ENCODE data around the gene GRM5.

GRM5 gene

DNA sequence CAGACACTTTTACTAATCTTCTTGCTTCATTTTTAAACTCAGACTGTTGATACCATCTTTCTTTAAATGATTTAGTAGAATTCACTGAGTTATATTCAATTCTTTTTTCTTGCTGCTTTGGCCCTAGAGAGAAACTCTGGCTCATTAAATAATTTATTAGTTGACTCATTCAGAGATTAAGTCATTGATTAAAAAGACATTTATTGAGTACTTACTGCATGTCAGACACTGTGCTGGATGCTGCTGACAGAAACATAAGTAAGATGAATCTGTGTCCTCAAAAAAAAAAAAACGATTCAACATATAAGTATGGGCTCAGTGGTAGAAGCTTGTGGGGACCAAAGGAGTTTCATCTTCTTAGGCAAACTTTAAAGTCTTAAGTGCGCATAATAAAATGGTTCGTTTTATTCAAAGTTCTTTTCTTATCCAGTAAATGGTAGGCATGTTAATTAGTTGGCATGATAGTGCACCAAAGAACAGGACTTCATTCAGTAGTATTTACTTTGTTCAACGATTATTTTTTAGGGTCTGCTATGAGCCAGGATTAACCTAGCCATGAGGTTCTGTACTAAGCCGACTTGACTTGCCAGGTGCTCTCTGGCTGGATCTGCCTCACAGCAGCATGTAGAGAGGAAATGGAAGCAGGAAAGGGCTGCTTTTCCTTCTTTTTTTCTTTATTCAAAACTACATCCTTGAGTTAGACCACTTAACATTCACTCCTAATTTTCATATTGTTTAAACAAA, 447.3 kb downstream of the GRM5 start:
- DNase-seq (ENCODE audit: low read depth), result no peak

DNA sequence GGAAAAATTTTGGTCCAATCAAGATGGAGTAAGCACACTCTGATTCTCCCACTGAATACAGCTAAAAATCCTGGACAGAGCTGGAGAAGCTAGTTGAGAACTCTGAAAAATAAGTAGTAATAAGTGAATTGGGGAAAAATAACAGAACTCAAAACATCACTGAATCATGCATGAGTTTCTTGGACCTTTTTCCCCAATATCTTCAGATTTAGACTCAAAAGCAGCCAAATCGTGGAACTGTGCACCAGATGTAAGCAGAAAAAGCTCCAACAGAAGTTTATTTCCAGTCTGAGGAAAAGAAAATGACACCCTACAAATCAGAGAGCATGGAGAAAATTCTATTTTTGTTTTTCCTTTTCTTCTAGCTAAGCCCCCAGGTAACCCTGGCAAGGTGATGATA, 448.6 kb downstream of the GRM5 start:
- no peak for DNase-seq (ENCODE audit: low read depth)

DNA sequence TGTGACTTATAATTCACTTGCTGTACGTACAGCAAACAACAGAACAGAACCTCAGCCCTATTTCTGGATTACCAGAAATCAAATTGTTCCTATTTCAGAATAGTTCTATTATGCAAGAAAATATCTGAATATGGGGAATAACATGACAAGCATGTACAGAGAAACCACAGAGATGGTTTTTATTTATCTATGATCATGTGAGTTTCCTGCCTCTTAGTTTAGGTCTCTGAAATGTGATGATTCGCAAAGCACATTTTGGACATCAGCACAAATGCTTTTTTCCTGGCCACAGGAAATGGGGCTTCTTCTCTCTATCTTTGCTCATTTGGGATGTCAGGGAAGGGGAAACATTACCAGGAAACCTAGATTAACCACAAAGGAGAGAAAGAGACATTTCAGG, 461.5 kb downstream of the GRM5 start:
- DNase-seq (ENCODE audit: low read depth), result peak; percentile 14

DNA sequence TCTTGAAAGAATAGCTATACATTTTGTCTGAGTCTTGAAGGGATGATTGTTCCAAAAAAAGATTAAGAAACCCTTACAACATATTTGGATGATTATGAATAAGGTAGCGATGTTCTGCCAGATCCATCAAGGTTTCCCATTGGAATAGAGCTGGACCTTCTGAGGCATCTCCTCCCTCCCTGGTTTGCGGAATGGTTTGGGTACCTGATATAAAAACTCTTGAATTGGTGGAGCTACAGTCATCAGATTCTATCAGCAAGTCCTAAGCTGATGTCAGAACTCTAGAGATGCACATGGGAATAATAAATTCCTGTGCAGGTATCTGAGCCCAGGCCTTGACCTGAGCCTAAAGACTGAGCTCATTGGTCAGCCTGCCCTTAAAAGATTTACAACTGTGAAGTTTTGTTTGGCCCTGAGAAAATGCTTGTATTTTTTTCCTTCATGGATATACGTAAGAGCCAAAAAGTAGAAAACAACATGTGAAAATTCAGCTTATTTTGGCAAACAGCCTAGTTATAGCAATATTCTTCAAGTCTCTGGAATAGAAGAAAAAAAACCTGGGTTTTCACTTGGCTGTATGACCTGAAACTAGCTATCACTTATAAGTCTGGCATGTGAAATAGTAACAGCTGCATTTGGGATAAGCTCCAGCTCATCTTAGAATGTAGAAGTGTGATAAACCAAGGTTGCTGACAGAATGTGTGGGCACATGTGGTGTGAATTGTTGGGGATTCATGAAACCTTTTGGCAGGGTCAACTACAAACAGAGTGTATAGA, 462.5 kb downstream of the GRM5 start:
- no peak for DNase-seq (ENCODE audit: low read depth)

DNA sequence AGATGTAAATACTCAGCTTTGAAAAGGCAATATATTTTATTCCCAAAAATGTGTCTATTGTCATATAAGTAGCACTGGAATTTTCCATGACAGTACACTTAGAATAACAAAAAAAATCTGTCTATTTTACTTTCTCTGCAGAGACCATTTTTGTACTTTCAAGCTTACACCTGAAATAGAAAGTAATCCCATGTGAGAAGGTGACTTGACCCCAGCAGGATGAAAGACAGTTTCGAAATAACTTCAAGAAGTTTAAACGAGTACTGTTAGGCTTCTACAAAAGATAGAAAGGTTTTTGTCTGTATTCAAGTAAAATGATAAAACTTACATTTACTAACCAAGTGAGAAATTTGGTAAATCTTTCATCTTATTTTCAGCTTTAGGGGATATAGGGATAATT, 468.4 kb downstream of the GRM5 start:
- DNase-seq (ENCODE audit: low read depth), result no peak

DNA sequence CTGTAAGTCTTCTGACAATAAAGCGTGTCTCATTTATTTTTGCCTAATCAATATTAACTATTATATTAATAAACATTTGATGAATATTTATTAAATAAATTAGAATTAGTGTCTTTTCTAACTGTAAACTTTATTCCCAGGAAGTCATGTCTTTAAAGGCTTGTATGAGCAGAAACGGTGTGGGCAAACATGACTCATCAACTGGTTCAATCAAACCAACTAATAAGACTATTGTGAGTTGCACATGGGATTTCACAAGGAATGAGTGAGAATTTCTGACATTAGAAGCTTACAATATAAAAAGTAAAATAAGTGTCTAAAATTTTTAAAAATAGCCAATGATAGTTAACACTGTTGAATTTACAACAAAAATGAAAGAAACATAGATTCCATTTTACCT, 469.0 kb downstream of the GRM5 start:
- peak; percentile 1 for DNase-seq (ENCODE audit: low read depth)

DNA sequence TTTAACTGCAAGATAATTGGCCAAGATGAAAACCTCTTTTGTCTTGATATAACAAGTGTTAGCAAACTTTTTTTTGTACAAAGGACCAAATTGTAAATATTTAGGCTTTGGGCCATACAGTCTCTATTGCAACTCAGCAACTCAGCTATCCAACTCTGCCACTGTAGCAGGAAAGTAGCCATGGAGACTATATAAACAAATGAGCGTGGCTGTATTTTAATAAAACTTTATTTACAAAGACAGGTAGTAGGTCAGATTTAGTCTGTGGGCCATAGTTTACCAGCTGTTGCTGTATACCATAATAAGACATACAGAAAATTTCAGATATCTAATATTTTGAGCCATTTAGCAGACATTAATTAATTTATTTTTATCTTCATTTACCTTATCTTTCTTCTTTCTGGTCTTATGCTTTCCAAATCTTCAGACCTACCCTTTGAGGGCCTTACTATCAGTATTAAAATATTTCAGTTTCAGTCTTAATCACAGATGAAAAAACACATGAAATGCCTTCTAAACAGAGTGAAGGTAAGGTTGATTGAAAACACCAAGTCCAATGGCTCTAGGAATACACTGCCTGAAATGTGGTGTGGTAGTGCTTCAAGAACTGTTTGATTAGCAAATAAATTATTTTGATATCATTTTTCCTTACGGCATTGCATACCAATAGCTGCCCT, 471.4 kb downstream of the GRM5 start:
- no peak for DNase-seq (ENCODE audit: low read depth)

DNA sequence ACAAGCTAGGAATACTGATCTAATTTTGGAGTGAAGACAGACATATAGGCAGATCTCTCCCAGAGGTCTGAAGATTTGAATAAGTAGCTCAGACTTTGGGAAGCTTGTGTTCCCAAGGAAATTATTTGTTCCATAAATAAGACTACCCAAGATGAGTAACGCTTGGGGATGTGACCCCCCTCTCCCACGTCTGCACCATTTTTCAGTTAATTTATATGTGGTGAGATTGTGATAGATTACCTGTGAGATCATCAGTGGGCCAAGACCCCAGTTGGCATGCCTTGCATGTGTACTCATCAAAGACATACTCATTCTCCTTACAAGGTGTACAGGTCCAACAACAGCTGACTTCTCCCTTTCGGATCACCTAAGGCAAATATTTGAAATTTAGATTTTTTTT, 475.4 kb downstream of the GRM5 start:
- no peak for DNase-seq (ENCODE audit: low read depth)

DNA sequence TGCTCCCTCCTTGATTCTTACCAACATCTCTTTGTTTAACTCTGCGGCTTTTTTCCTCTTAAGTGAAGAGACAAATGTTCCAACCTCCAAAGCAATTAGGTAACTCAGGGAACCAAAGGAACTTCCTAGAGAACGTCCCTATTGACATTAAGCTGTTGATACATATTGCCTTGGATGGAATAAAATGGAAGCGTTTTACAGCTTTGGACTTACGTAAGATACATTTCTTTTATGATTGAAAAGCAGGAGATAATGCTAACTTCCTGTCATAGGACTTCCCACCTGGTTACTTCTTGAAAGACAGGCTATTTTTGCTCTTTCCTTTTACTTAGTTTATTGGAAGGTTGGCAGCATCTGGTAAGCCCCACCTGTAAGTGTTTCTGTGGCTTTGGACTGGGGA, 482.5 kb downstream of the GRM5 start:
- DNase-seq (ENCODE audit: low read depth), result no peak

DNA sequence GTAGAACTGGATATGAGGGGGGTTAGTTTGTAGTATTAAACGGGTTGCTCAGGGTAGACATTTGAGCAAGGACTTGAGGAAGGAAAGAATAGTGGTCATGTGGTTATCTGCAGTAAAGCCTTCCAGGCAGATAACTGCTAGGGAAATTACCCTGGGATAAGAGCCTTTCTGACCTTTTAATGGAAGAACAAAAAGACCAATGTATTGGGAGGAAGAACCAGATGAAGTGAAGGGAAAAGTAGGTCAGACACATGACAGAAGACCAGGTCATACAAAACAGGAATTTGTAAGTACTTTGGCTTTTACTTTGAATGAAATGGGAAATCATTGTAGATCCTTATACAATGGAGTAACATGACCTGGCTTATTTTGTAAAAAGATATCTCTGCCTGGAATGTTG, 486.3 kb downstream of the GRM5 start:
- no peak for DNase-seq (ENCODE audit: low read depth)

DNA sequence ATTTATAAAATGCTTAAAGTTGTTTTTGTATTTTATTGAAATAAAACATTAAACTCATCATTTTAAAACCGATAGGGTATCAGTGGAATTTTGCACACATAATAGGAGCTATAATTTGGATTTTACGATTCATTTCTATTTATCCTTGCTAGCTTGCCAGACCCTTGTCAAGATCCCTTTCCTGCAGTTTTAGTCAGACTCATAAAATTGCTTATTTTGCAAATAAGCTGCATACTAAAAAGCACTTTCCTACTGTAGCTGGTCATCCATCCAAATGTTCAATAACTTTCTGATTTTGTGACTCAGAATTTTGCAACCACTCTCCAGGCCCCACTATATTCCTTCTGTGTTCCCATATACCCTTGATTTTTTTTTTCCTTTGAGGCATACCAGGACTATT, 489.0 kb downstream of the GRM5 start:
- no peak for DNase-seq (ENCODE audit: low read depth)

DNA sequence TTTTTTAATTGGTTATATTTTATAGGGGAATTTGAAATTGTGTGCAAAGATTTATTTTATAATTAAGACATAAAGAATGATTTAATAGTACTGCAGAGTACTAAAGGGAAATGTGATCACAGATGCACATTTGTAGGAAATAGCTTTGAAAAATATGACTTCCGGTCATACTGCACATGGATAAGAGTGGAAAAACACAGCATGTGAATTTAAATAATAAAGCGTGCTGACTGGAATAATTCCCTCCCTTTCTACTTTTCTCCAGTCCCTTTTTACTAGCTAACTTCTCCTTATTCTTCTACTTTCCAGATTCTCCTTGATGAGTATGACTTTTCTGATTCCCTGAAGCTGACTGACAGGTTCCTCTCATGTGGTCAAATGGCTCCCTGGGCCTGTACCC, 489.9 kb downstream of the GRM5 start:
- no peak for DNase-seq (ENCODE audit: low read depth)

DNA sequence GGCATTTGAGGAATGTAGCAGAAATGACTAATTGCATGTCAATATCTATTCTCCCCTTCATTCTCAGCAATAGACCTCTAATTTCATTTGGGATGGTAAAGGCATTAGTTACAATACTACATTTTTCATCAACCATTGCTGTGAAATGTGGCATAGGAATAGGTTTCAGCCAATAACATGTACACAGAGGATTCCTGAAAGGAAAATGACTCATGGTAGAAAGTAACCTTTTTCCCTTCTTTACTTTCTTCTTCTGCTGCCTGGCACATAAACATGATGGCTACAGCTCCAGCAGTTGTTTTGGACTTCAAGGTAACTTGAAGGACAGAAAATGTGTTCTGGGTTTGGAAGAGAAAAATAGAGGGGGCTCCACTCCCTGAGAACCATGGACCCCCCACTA, 496.4 kb downstream of the GRM5 start:
- DNase-seq (ENCODE audit: low read depth), result peak; percentile 1

DNA sequence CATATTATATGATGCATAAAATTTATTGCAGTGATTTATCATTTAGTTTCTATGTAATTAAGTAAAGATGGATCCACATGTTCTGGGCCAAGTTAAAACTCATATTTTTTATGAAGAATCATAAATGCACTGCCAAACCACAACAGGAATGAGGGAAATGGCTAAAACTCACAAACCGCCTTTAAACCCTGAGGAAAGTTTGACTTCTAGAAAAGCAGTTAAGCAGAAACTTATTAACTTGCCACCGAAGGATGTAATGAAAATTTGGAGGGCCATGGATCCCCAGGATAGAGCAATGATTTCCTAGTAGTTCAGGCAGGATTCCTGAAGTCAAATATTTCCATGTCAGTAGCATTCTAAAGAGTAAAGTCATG, 510.0 kb downstream of the GRM5 start:
- peak; percentile 25 for DNase-seq (ENCODE audit: low read depth)

DNA sequence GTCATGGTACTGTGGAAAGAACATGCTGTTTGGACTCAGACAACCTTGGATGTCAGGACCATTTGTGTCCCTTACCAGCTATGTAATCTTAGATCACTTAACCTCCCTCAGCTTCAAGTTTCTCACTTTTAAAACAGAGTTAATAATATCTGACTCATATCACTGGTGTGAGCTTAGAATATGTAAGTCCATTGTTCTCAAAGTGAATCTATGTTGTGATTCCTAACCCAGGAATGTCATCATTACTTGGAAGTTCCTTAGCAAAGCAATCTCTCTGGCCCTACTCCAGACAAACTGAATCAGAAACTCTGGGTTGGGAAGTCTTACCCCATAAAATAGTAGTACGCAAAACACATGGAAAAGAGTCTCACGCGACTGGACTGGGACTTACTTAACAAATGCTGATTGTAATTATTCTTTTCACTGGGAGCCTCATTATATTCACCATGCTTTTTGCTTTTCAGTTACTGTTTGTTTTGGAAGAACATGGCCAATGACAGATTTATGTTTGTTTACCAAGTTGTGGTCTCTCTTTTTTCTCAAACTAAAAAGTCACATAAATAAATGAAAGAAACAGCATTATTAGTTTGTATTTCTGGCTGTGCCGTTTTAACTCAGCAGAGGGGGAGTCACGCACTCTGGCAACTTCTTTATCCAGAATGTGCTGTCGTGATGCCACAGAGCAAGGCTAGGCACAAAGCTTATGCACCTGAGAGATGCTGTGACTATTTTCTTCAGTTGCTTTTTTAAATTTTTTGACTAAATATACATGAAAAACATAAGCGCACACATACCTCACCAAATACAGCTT, 510.6 kb downstream of the GRM5 start:
- DNase-seq (ENCODE audit: low read depth), result peak; percentile 95

DNA sequence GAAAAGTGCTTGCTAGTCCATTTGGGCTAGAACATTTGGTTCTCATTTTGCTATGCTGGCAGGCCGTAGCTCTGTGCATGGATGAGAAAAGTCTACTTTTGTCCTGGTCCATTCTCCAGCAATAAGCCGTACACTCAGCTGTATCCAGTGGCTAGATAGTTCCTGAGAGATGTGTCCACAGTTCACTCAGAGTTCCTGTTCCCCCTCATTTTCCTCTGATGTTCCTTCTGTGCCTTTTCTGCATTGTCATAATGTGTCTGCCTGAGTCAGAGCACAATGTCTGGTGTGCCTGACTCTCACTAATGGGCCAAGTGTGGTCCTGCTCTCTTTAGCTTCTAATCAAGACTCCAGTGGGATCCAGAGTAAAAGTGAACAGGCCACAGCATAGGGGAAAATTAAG, 512.6 kb downstream of the GRM5 start:
- no peak for DNase-seq (ENCODE audit: low read depth)

DNA sequence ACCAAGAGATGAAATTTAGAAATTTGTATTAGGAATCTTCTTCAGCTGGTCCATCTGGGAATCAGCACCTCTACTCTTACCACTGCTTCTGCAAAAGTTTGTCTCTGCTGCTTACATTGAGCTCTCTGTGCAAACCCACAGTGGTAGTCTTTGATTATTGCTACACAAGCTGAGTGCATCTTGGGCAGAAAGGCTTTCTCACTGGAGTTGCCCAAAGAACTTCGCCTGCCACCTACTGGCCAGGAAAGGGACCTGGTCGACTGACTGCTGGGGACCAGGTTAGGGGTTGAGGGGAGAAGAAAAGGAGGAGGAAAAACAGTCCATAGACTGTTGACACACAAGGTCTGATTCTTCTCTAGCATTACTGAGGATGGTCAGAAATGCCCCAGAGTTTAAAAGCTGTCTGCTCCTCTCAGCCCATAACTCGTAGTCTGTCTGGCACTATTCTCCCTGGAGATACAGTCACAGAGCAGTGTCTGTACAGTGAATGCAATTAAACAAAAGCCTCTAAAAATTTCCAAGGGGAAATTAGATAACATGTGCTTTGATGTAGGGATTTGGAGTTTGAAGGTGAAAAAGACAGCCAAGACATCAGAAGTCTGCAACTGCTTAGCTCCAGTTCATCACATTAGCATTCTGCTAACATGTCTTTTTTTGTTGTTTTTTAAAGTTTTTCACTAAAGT, 513.3 kb downstream of the GRM5 start:
- DNase-seq (ENCODE audit: low read depth), result peak; percentile 60

DNA sequence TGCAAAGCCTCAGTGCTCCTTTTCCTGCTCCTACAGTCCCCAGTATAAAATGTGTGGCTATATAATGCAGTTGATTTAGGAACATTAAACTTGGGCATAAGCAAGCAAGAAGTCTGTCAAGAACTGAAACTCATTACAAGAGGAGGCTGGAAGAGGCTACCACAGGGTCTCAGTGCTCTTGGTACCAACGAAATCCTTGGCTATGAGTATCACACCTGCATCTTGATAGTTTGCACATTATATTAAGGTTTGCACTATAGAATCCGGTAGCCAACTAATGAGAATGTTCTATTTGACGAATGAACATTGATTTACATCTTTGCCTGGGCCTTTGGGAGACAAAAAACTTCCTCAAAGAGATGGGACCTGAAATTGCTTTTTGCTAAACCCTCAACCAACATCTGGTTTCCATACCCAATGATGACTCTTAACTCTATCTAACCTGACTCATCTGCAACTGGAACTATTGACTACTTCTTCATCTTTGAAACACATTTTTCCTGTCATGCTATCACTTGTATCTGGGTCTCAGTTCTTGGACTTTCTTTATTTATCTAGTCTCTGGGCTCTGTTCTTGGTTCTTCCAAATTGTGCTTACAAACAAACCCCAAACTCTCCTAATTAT, 521.0 kb downstream of the GRM5 start:
- DNase-seq (ENCODE audit: low read depth), result no peak

DNA sequence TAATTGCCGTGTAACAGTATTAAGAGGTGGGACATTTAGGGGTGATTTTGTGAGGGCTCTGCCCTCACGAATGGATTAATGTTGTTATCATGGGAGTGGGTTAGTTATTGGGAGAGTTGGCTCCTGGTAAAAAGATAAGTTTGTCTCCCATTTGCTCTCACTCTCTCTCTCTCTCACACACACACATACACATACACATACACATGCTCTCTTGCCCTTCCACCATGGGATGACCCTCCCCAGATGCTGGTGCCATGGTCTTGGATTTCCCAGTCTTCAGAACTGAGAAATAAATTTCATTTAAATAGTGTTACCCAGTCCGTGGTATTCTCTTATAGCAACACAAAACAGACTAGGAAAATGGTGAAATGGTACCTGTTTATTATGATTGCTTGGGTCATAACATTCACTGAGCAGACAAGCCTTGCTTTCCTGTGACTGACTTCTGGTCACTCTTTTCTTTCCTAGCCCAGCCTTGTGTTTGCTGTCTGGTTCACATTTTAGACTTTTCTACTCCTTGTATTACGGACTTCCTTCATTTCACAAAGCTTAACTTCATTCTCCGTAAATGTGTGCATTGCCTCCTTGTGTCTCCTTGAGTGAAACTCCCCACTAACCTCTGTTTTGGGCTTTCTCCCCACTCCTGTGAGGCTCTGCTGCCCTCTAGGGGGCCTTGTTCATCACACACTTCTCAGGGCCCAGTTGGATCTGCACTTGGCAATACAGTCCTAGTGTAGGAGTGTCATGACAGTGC, 521.7 kb downstream of the GRM5 start:
- peak; percentile 89 for DNase-seq (ENCODE audit: low read depth)

DNA sequence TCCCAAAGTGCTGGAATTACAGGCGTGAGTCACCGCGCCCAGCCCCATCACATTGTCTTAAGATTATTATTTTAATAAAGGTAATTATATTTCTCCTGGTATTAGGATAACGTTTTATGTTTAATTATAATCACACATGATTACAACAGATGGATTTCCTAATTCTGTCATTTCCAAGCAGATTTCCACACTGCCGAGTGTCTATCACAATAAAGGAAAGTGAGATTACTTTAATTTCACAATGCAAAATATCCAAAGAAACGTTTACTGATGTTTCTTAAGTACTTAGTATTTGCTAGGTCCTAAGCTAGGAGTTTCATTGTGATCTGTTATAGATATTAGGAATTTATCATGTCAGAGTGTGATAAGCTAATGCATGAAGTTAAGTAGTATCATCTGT, 524.8 kb downstream of the GRM5 start:
- no peak for DNase-seq (ENCODE audit: low read depth)

DNA sequence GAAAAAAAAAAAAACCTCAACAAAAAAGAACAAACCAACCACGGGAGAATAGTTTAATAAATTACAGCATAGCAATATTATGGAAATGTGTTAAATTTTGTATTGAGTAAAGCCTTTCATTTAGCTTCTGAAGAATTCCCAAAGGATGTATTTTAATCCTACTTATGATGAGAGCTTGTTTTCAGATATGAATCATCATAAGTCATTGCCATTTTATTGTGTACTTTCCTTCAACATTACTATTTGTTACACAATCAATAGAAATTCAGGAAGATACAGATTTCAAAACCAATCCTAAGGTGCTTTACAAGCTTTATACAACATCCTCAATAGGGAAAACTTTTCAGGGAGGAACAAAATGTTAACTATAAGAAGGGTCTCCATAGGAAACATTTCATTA, 527.7 kb downstream of the GRM5 start:
- peak; percentile 67 for DNase-seq (ENCODE audit: low read depth)

Measured in iris pigment epithelial cell (primary cell).